ENCODE measurements around the gene USP25.

GRCh38 chr21:15840406-15840805, 110.6 kb downstream of the USP25 start:
- TF ChIP-seq POLR2AphosphoS5 (IDR thresholded peaks at IDR 0.05) (no peak), CTCF (IDR thresholded peaks at IDR 0.05) (no peak), EP300 (IDR thresholded peaks at IDR 0.05) (no peak), POLR2A (IDR thresholded peaks at IDR 0.05) (no peak)

All from suprapubic skin (tissue), 4 donors.